Ovary (tissue), 3 donors: ENCODE data around the gene PLA2G2E.

Source experiments
- CTCF ChIP-seq, 3 donors: fragments of 450-650 bp in 2 of 3; fragments of 200-600 bp in 1 of 3; IDR thresholded peaks; one replicate each; pipeline versions ENCODE4 v1.5.1 to v1.8.0; 2016 to 2022; ENCODE audit warnings: antibody characterized with exemption in 3 of 3, mild to moderate bottlenecking in 1 of 3
- EP300 ChIP-seq: sonication (generic); formaldehyde crosslinking; IDR thresholded peaks from one replicate; pipeline ENCODE4 v1.6.1; 2017; ENCODE audit warnings: antibody characterized with exemption
- POLR2A ChIP-seq: fragments of 450-650 bp; IDR thresholded peaks from one replicate; pipeline ENCODE4 v1.6.1; 2017; ENCODE audit warnings: antibody characterized with exemption, mild to moderate bottlenecking, moderate library complexity
- donor health status: DM: no; HTN: no; CAD: no.

GRCh38 chr1:19969898-19970660, 46.7 kb upstream of the PLA2G2E start:
- TF ChIP-seq EP300 (no peak), CTCF (IDR thresholded peaks at IDR 0.05) (no peak), POLR2A (no peak)
